SK-N-SH (cell line): ENCODE data around the gene MRPL2. TPM values are rescaled to one million over a fixed set of nuclear protein-coding genes. Genes with fewer than 3 reads are reported as not detected.

Source experiments
- CTCF ChIA-PET: fragments of 300-600, 350-600 bp; formaldehyde crosslinking; extraction: SDS; loops from one replicate; lab custom pipeline; 2021; lab: Yijun Ruan, JAX
- POLR2A ChIA-PET: fragments of 350-600 bp; sonication (Branson Sonifier 250); formaldehyde crosslinking; extraction: SDS; loops from one replicate; lab custom pipeline; 2020; ENCODE audit warnings: antibody characterized with exemption, inconsistent platforms; lab: Yijun Ruan, JAX
- DNase-seq: peaks from one replicate; pipeline ENCODE4 v3.0.0; 2012
- H2AFZ ChIP-seq: fragments of 200-600 bp; sonication (generic); 2 replicates; pipeline ENCODE4 v1.8.1; 2016; ENCODE audit warnings: antibody characterized with exemption, mild to moderate bottlenecking, low read depth
- H3F3A ChIP-seq: fragments of 200-600 bp; sonication (generic); replicated peaks from 2 replicates; pipeline ENCODE3; 2016; ENCODE audit warnings: antibody characterized with exemption, mild to moderate bottlenecking; ENCODE audit not compliant: insufficient read depth
- H3K27ac ChIP-seq, 2 experiments: fragments of 200-500 bp in 1 of 2; fragments of 200-600 bp in 1 of 2; sonication (Bioruptor generic) in 1 of 2; sonication (generic), shearing (Covaris generic) in 1 of 2; 2 replicates each; pipeline versions ENCODE4 v1.5.1 to v1.6.1; 2014 to 2016; ENCODE audit warnings: low read depth in 2 of 2, inconsistent platforms in 1 of 2, low read length in 1 of 2, mild to moderate bottlenecking in 1 of 2, mixed read lengths in 1 of 2
- H3K27me3 ChIP-seq: fragments of 200-600 bp; sonication (generic), shearing (Covaris generic); 2 replicates; pipeline ENCODE4 v1.6.1; 2016; ENCODE audit warnings: mixed run types; ENCODE audit not compliant: insufficient read depth
- H3K36me3 ChIP-seq, 2 experiments: fragments of 200-500 bp in 1 of 2; fragments of 200-600 bp in 1 of 2; sonication (Bioruptor generic) in 1 of 2; sonication (generic) in 1 of 2; replicated peaks in 1 of 2; 2 replicates each; pipeline versions ENCODE3 to v1.5.1; 2014 to 2016; ENCODE audit warnings: low read length in 1 of 2, mild to moderate bottlenecking in 1 of 2; ENCODE audit not compliant: insufficient read depth in 2 of 2, control insufficient read depth in 1 of 2
- H3K4me1 ChIP-seq, 2 experiments: fragments of 200-500 bp in 1 of 2; fragments of 200-600 bp in 1 of 2; sonication (Bioruptor generic) in 1 of 2; sonication (generic), shearing (Covaris generic) in 1 of 2; 2 replicates each; pipeline versions ENCODE4 v1.5.1 to v1.6.1; 2014 to 2016; ENCODE audit warnings: low read depth in 1 of 2, low read length in 1 of 2, mixed run types in 1 of 2; ENCODE audit not compliant: insufficient read depth in 2 of 2, control insufficient read depth in 1 of 2
- H3K4me2 ChIP-seq: fragments of 200-600 bp; sonication (generic), shearing (Covaris generic); 2 replicates; pipeline ENCODE4 v1.6.1; 2017; ENCODE audit warnings: mixed run types
- H3K4me3 ChIP-seq, 2 experiments: fragments of 200-500 bp in 1 of 2; fragments of 200-600 bp in 1 of 2; sonication (Bioruptor generic) in 1 of 2; sonication (generic), shearing (Covaris generic) in 1 of 2; 2 replicates each; pipeline versions ENCODE4 v1.5.1 to v1.8.1; 2014 to 2016; ENCODE audit warnings: low read depth in 2 of 2, inconsistent platforms in 1 of 2, low read length in 1 of 2, mild to moderate bottlenecking in 1 of 2, mixed read lengths in 1 of 2, moderate library complexity in 1 of 2
- H3K79me2 ChIP-seq: fragments of 200-600 bp; sonication (generic); 2 replicates; pipeline ENCODE4 v1.8.1; 2017; ENCODE audit warnings: mild to moderate bottlenecking; ENCODE audit not compliant: insufficient read depth
- H3K9ac ChIP-seq: fragments of 200-600 bp; sonication (generic); 2 replicates; pipeline ENCODE4 v1.6.1; 2017; ENCODE audit warnings: mixed run types
- H3K9me2 ChIP-seq: fragments of 200-600 bp; sonication (generic); 2 replicates; pipeline ENCODE4 v1.6.1; 2017; ENCODE audit warnings: mixed run types
- H3K9me3 ChIP-seq: fragments of 200-600 bp; sonication (generic); 2 replicates; pipeline ENCODE4 v1.6.1; 2017; ENCODE audit warnings: mixed run types, mild to moderate bottlenecking, moderate library complexity
- H4K20me1 ChIP-seq: fragments of 200-600 bp; sonication (generic); 2 replicates; pipeline ENCODE4 v1.6.1; 2017; ENCODE audit warnings: mild to moderate bottlenecking, mixed run types; ENCODE audit not compliant: insufficient read depth
- ELF1 ChIP-seq: IDR thresholded peaks from 2 replicates; pipeline ENCODE4 v1.4.0; 2012
- GATA2 ChIP-seq: sonication (generic); formaldehyde crosslinking; IDR thresholded peaks from 2 replicates; pipeline ENCODE4 v1.5.0; 2020; ENCODE audit warnings: mild to moderate bottlenecking, missing genetic modification reagents
- IRF3 ChIP-seq: fragments of 150-350 bp; IDR thresholded peaks from 2 replicates; pipeline ENCODE4 v1.6.1; 2016; ENCODE audit warnings: mild to moderate bottlenecking, low read depth, low read length
- JUND ChIP-seq: IDR thresholded peaks from 2 replicates; pipeline ENCODE4 v1.4.0; 2012
- MAX ChIP-seq: IDR thresholded peaks from 2 replicates; pipeline ENCODE4 v1.4.0; 2012; ENCODE audit warnings: low read depth
- MEF2A ChIP-seq: IDR thresholded peaks from 2 replicates; pipeline ENCODE4 v1.4.0; 2012; ENCODE audit warnings: low read depth, borderline replicate concordance
- RAD21 ChIP-seq: IDR thresholded peaks from 2 replicates; pipeline ENCODE4 v1.6.1; 2012; ENCODE audit warnings: mild to moderate bottlenecking, low read length
- RFX5 ChIP-seq: IDR thresholded peaks from 2 replicates; pipeline ENCODE4 v1.6.1; 2012; ENCODE audit warnings: mild to moderate bottlenecking, improper control_type of control experiment, low read length
- SMC3 ChIP-seq: IDR thresholded peaks from 2 replicates; pipeline ENCODE4 v1.6.1; 2012; ENCODE audit warnings: low read depth, low read length, improper control_type of control experiment
- TEAD4 ChIP-seq: IDR thresholded peaks from 2 replicates; pipeline ENCODE4 v1.4.0; 2012; ENCODE audit warnings: mild to moderate bottlenecking, borderline replicate concordance; ENCODE audit not compliant: insufficient read depth
- USF1 ChIP-seq: IDR thresholded peaks from 2 replicates; pipeline ENCODE4 v1.4.0; 2012; ENCODE audit warnings: low read depth, borderline replicate concordance
- ZBTB33 ChIP-seq: IDR thresholded peaks from 2 replicates; pipeline ENCODE4 v1.4.0; 2012; ENCODE audit warnings: low read depth, borderline replicate concordance
- WGBS: methylation state at CpG from one replicate; pipeline ENCODE4 v1.1.6; 2017; ENCODE audit warnings: low lambda C conversion rate; 5-methylcytosine and 5-hydroxymethylcytosine counted together
- polyA plus RNA-seq, 3 experiments: library from polyadenylated mRNA; depleted of rRNA; stranded (reverse); fragments of >200 nt; gene quantifications; 2 replicates each; pipeline ENCODE4 v1.2.3, GENCODE V29; 2012

Gene MRPL2
- polyA plus RNA-seq, 1 of the 3 experiments (the other 2 are of a cell fraction), result 64.7 TPM

GRCh38 chr6:43026365-43026764 is 32.9 kb downstream of the MRPL2 start:
- ChIA-PET POLR2A (interaction anchor here (1.1 kb wide), 1 partner anchor 36 kb away, joined by 4 read pairs; no protein-coding TSS in a partner anchor), CTCF (interaction anchor here (1.0 to 1.8 kb wide), 3 partner anchors 14 to 118 kb away, joined by 3 to 5 read pairs (median 3); no protein-coding TSS in a partner anchor)
- peaks cover 43% of the 10 kb centered on the region for H3K79me2 ChIP-seq
- no peaks in the 10 kb centered on the region for H3K9me2 ChIP-seq
- no peak overlapping the region for H2AFZ ChIP-seq
- H3K4me1 ChIP-seq, result peaks cover 4 to 8% of the 10 kb centered on the region in 2 experiments; a peak in 3 of 4 replicates
- H3K9me3 ChIP-seq, result no peaks in the 10 kb centered on the region
- H3K36me3 ChIP-seq, result peaks cover 33 to 71% of the 10 kb centered on the region in 2 experiments
- no peak overlapping the region for H3K4me3 ChIP-seq
- TF ChIP-seq ELF1 (no peak), TEAD4 (no peak)
- H4K20me1 ChIP-seq, result peaks cover 10% of the 10 kb centered on the region; the same call in 1 of the 2 replicates
- WGBS, result 97% methylated on average over 5 of the region's 5 CpGs
- H3K27ac ChIP-seq, result no peak overlapping the region
- DNase-seq, result no peak
- H3K9ac ChIP-seq, result no peak overlapping the region
- no peaks in the 10 kb centered on the region for H3K27me3 ChIP-seq
- H3K4me2 ChIP-seq, result no peak overlapping the region
- H3F3A ChIP-seq, result peaks cover 34% of the 10 kb centered on the region

- Histone ChIP-seq H3K4me1 (peaks cover 8 to 14% of the 10 kb centered on the region in 2 experiments; a peak in 3 of 4 replicates), H3K27me3 (no peaks in the 10 kb centered on the region), H3K4me3 (no peak overlapping the region), H3F3A (peaks cover 44% of the 10 kb centered on the region), H3K27ac (no peak overlapping the region), H3K9me3 (no peaks in the 10 kb centered on the region), H3K36me3 (peaks cover 36 to 59% of the 10 kb centered on the region in 2 experiments), H3K79me2 (peaks cover 46% of the 10 kb centered on the region), H4K20me1 (peaks cover 10% of the 10 kb centered on the region; the same call in 1 of the 2 replicates), H3K4me2 (no peak overlapping the region), H3K9me2 (no peaks in the 10 kb centered on the region)
- CTCF ChIA-PET, result interaction anchor here (1.6 to 2.4 kb wide), 2 partner anchors 12 to 119 kb away, joined by 3 to 5 read pairs; no protein-coding TSS in a partner anchor
- WGBS, result 63% methylated on average over 2 of the region's 2 CpGs
- POLR2A ChIA-PET, result interaction anchor here (1.2 to 1.3 kb wide), 2 partner anchors 27 to 119 kb away, joined by 3 read pairs; no protein-coding TSS in a partner anchor
- TF ChIP-seq SMC3, result no peak
- no peak for TF ChIP-seq USF1
- TF ChIP-seq TEAD4, result no peak
- no peak for TF ChIP-seq GATA2 (CRISPR knock-in tag)
- no peak for TF ChIP-seq JUND
- TF ChIP-seq MAX, result no peak
- TF ChIP-seq RFX5, result no peak
- no peak for TF ChIP-seq IRF3
- no peak for TF ChIP-seq ZBTB33
- TF ChIP-seq MEF2A, result no peak
- no peak for TF ChIP-seq RAD21
- TF ChIP-seq, all 33 proteins: peak for 0
- no peak overlapping the region for H3K9ac ChIP-seq
- no peak overlapping the region for H2AFZ ChIP-seq
- DNase-seq, result no peak
Measured at GRCh38 chr6:43024436-43024835, 34.8 kb downstream of the MRPL2 start.
